Endothelial cell of umbilical vein (primary cell): ENCODE measurements around the gene CLSTN2. TPM values are rescaled to one million over a fixed set of nuclear protein-coding genes. Genes with fewer than 3 reads are reported as not detected.

ENCODE experiments used
- BruUV-seq: library from RNA; stranded (reverse); fragments of 400-500 nt; replicated peaks from 2 replicates; lab custom pipeline; 2021; lab: Mats Ljungman, UMichigan
- CTCF ChIA-PET: fragments of 300-600, 350-600 bp; sonication (Branson Sonifier 250); formaldehyde crosslinking; loops from one replicate; lab custom pipeline; 2021; ENCODE audit warnings: antibody characterized with exemption, inconsistent platforms; lab: Charles Lee
- POLR2A ChIA-PET: fragments of 300-600, 350-600 bp; sonication (Branson Sonifier 250); formaldehyde crosslinking; loops from one replicate; lab custom pipeline; 2021; ENCODE audit warnings: antibody characterized with exemption, inconsistent platforms; lab: Charles Lee
- DNase-seq: peaks from one replicate; pipeline ENCODE4 v3.0.0-alpha.2; 2011; ENCODE audit warnings: low read depth, low spot score
- FAIRE-seq: peaks from 2 replicates; lab custom pipeline; 2011; peaks lifted over from hg19 to GRCh38; lab: Jason Lieb, UNC
- H2AFZ ChIP-seq: 2 replicates; pipeline ENCODE4 v1.6.0; 2012; ENCODE audit warnings: low read depth, low read length, control low read depth, inconsistent platforms
- H3K27ac ChIP-seq: 2 replicates; pipeline ENCODE4 v1.5.1; 2011; ENCODE audit warnings: low read depth, mild to moderate bottlenecking, control low read depth, low read length, moderate library complexity; ENCODE audit not compliant: insufficient read depth
- H3K27me3 ChIP-seq, 2 experiments: 2 replicates each; pipeline versions ENCODE4 v1.6.0 to v1.6.1; 2011; ENCODE audit warnings: low read length in 2 of 2, mixed read lengths in 1 of 2; ENCODE audit not compliant: control insufficient read depth in 2 of 2, insufficient read depth in 2 of 2
- H3K36me3 ChIP-seq, 2 experiments: 2 replicates in 1 of 2; 3 replicates in 1 of 2; pipeline ENCODE4 v1.5.1; 2011; ENCODE audit warnings: low read length in 2 of 2, mild to moderate bottlenecking in 1 of 2, moderate library complexity in 1 of 2; ENCODE audit not compliant: control insufficient read depth in 2 of 2, insufficient read depth in 2 of 2; ENCODE audit errors: extremely low read depth in 1 of 2
- H3K4me1 ChIP-seq: 3 replicates; pipeline ENCODE4 v1.5.1; 2011; ENCODE audit warnings: mild to moderate bottlenecking, low read length; ENCODE audit not compliant: control insufficient read depth, insufficient read depth; ENCODE audit errors: extremely low read depth
- H3K4me2 ChIP-seq: 2 replicates; pipeline ENCODE4 v1.6.1; 2011; ENCODE audit warnings: low read length, control low read depth, mixed read lengths; ENCODE audit not compliant: insufficient read depth
- H3K4me3 ChIP-seq, 3 experiments: fragments of 200-600 bp in 1 of 3; sonication (generic), shearing (Covaris generic) in 1 of 3; replicated peaks in 1 of 3; 2 replicates each; pipeline ENCODE4 v1.5.1; 2011 to 2016; ENCODE audit warnings: control low read depth in 3 of 3, low read length in 3 of 3, mild to moderate bottlenecking in 2 of 3, inconsistent platforms in 1 of 3, low read depth in 1 of 3, moderate library complexity in 1 of 3; ENCODE audit not compliant: insufficient read depth in 1 of 3
- H3K79me2 ChIP-seq: 2 replicates; pipeline ENCODE4 v1.6.0; 2012; ENCODE audit warnings: low read length, inconsistent platforms; ENCODE audit not compliant: control insufficient read depth, insufficient read depth
- H3K9ac ChIP-seq: replicated peaks from 2 replicates; pipeline ENCODE3; 2011; ENCODE audit warnings: low read length, control low read depth; ENCODE audit not compliant: insufficient read depth; ENCODE audit errors: extremely low read depth
- H3K9me1 ChIP-seq: replicated peaks from 3 replicates; pipeline ENCODE4 v1.6.0; 2011; ENCODE audit warnings: mild to moderate bottlenecking, low read length; ENCODE audit not compliant: control insufficient read depth, insufficient read depth; ENCODE audit errors: extremely low read depth
- H3K9me3 ChIP-seq: replicated peaks from 2 replicates; pipeline ENCODE4 v1.5.1; 2012; ENCODE audit warnings: low read length, inconsistent platforms; ENCODE audit not compliant: control insufficient read depth, insufficient read depth
- H4K20me1 ChIP-seq: replicated peaks from 2 replicates; pipeline ENCODE3; 2011; ENCODE audit warnings: mild to moderate bottlenecking, low read length; ENCODE audit not compliant: control insufficient read depth, insufficient read depth; ENCODE audit errors: extremely low read depth
- CTCF ChIP-seq, 2 donors: IDR thresholded peaks; 1 replicate in 1 of 2; 2 replicates in 1 of 2; pipeline ENCODE4 v1.5.1; 2011; ENCODE audit warnings: low read length in 2 of 2, mild to moderate bottlenecking in 2 of 2, moderate library complexity in 2 of 2, control low read depth in 1 of 2, inconsistent platforms in 1 of 2, low read depth in 1 of 2; ENCODE audit not compliant: insufficient read depth in 1 of 2; ENCODE audit errors: extremely low read depth in 1 of 2
- EZH2 ChIP-seq: IDR thresholded peaks from 2 replicates; pipeline ENCODE4 v1.6.1; 2012; ENCODE audit warnings: borderline replicate concordance, low read depth, mild to moderate bottlenecking, moderate library complexity, low read length, inconsistent platforms; ENCODE audit not compliant: severe bottlenecking
- FOS ChIP-seq: IDR thresholded peaks from 2 replicates; pipeline ENCODE4 v1.6.1; 2011; ENCODE audit warnings: mild to moderate bottlenecking, low read length, moderate library complexity, borderline replicate concordance; ENCODE audit not compliant: insufficient read depth
- GATA2 ChIP-seq: IDR thresholded peaks from 2 replicates; pipeline ENCODE4 v1.7.0; 2011; ENCODE audit warnings: low read depth, mild to moderate bottlenecking, moderate library complexity, mixed read lengths, low read length; ENCODE audit not compliant: insufficient read length, insufficient read depth
- JUN ChIP-seq: IDR thresholded peaks from 2 replicates; pipeline ENCODE4 v1.6.1; 2011; ENCODE audit warnings: borderline replicate concordance, low read depth; ENCODE audit not compliant: insufficient read length, insufficient read depth
- MYC ChIP-seq: IDR thresholded peaks from one replicate; pipeline ENCODE4 v1.6.1; 2011; ENCODE audit warnings: mild to moderate bottlenecking, low read depth, low read length
- POLR2A ChIP-seq: IDR thresholded peaks from 2 replicates; pipeline ENCODE4 v1.6.1; 2012; ENCODE audit warnings: low read depth, mild to moderate bottlenecking, control low read depth, low read length
- POLR2AphosphoS5 ChIP-seq: IDR thresholded peaks from 2 replicates; pipeline ENCODE4 v1.6.1; 2012; ENCODE audit warnings: low read depth, mild to moderate bottlenecking, control low read depth, low read length, moderate library complexity; ENCODE audit not compliant: insufficient read depth
- dilution Hi-C: fragments of 300-500 bp; cut with MboI; formaldehyde crosslinking; loops from one replicate; pipeline ENCODE4 v1.15.0; 2019; ENCODE audit warnings: low sequenced_read_pairs; ENCODE audit not compliant: extremely low pct_ligation_motif_present
- intact Hi-C: fragments of 100-400 bp; cut with micrococcal nuclease; formaldehyde crosslinking; loops from one replicate; pipeline ENCODE4 v1.10.0; 2022
- polyA plus RNA-seq, 4 experiments: library from polyadenylated mRNA; depleted of rRNA in 3 of 4; stranded (reverse) in 3 of 4; unstranded in 1 of 4; fragments of >200 nt; gene quantifications; 2 replicates each; pipeline versions ENCODE4 v1.2.1 to v1.2.3, GENCODE V29; 2011 to 2012; ENCODE audit warnings: missing spikeins in 1 of 4
- total RNA-seq: library from RNA; stranded (reverse); gene quantifications from 2 replicates; pipeline ENCODE4 v1.2.3, GENCODE V29; 2021
- TF ChIP-seq, protein P1 (sequence below): IDR thresholded peaks from 2 replicates; pipeline ENCODE4 v1.6.1; 2011; ENCODE audit not compliant: insufficient read depth, insufficient read length

CLSTN2 gene
- total and polyA plus RNA-seq, 2 donors (not counting 3 experiments of a cell fraction or from before 2014, with no cell fraction given): 0.26 to 0.38 TPM

DNA sequence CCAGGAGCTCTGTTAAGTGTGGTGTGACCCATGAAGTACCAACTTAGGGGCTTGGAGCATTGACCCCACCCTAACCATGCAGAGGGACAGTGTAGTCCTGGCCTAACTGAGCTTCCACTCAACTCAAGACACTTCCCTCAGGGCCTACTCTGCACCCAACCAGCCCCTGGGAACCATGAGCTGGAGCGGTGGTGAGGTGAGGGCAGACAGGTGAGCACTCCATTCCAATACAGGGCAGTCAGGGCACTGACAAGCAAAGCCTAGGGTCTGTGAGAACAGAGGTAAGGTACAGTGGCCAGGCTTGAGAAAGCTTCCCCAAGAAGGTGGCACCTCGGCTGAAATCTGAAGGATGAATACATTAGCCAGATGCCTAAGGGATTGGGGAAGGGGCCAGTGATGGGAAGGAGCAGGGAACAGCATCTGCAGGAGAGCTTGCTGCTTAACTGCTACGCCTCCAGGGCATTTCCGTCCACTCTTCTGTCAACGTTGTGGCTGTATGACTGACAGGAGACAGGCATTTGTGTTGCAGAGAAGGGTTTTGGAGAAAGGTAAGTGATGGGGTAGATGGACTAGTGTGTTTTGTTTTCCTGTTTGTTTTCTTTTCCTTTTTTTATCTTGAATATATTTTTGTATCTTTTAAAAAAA is 499.4 kb downstream of the CLSTN2 start:
- H3K9me1 ChIP-seq: no peaks in the 10 kb centered on the region
- DNase-seq (no peak), FAIRE-seq (no peak)
- intact Hi-C loops: no loop called here
- H3K36me3 ChIP-seq: no peaks in the 10 kb centered on the region
- no peaks in the 10 kb centered on the region for H3K27me3 ChIP-seq
- BruUV-seq: no TSS peak
- no peaks in the 10 kb centered on the region for H4K20me1 ChIP-seq
- ChIA-PET POLR2A (no interaction called here), CTCF (no interaction called here)
- no peaks in the 10 kb centered on the region for H3K79me2 ChIP-seq
- H3K9ac ChIP-seq: no peak overlapping the region
- no peak overlapping the region for H3K4me2 ChIP-seq
- TF ChIP-seq CTCF (IDR thresholded peaks at IDR 0.05; ENCODE audit: extremely low read depth in 1 of 2, insufficient read depth in 1 of 2, low read depth in 1 of 2, low read length in 2 of 2) (no peak), POLR2AphosphoS5 (no peak), JUN (no peak), FOS (no peak), POLR2A (no peak), MYC (no peak), GATA2 (no peak), EZH2 (no peak)
- TF ChIP-seq, protein P1, sequence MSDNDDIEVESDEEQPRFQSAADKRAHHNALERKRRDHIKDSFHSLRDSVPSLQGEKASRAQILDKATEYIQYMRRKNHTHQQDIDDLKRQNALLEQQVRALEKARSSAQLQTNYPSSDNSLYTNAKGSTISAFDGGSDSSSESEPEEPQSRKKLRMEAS: no peak
- dilution Hi-C loops: no loop called here
- no peaks in the 10 kb centered on the region for H3K4me1 ChIP-seq
- no peaks in the 10 kb centered on the region for H3K9me3 ChIP-seq
- no peak overlapping the region for H3K4me3 ChIP-seq
- H3K27ac ChIP-seq: no peak overlapping the region
- H2AFZ ChIP-seq: no peak overlapping the region
